Choroid plexus epithelial cell (primary cell): ENCODE data around the gene RAD23B.

Experiments used
- DNase-seq: peaks from one replicate; pipeline ENCODE4 v3.0.0-alpha.2; 2010; ENCODE audit warnings: low read depth
- H3K4me3 ChIP-seq: 2 replicates; pipeline ENCODE4 v1.5.1; 2011; ENCODE audit warnings: low read depth, mild to moderate bottlenecking, control low read depth, low read length, moderate library complexity
- CTCF ChIP-seq: conservative IDR thresholded peaks from 2 replicates; pipeline ENCODE4 v1.5.1; 2011; ENCODE audit warnings: low read depth, mild to moderate bottlenecking, control low read depth, inconsistent platforms, low read length, moderate library complexity

Gene RAD23B

DNA sequence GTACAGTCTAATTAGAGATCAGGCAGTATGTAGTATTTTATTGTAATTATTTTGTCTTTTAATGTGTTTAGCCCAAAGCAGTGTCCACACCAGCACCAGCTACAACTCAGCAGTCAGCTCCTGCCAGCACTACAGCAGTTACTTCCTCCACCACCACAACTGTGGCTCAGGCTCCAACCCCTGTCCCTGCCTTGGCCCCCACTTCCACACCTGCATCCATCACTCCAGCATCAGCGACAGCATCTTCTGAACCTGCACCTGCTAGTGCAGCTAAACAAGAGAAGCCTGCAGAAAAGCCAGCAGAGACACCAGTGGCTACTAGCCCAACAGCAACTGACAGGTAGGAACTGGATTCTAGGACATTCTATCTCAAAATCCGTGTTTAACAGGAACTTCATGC lies 23.2 kb downstream of the RAD23B start:
- H3K4me3 ChIP-seq, result no peak overlapping the region
- DNase-seq, result no peak
- no peak for TF ChIP-seq CTCF

- H3K4me3 ChIP-seq, result no peak overlapping the region
- no peak for TF ChIP-seq CTCF
- no peak for DNase-seq
Observed at GRCh38 chr9:107307331-107307730, 24.3 kb downstream of the RAD23B start.

- TF ChIP-seq CTCF, result no peak
- H3K4me3 ChIP-seq, result no peak overlapping the region
- DNase-seq, result no peak
Observed at GRCh38 chr9:107308461-107308860, 25.4 kb downstream of the RAD23B start.

DNA sequence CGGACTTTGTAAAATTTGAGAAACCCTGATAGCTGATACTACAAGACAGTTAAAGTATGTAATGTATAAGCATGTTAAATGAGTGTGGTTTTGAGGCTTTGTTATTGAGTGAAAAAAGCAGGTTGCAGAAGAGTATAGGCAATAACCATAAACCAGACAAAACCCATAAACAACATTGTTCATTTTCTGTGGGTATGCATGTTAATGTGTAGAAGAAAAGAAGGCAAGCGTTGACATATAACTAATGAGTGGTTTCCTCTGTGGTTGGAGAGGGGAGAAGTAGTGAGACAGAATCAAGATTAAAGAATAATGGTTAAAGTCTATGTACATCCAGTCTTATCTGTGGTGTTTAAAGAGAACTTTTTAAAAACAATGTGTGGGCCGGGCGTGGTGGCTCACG lies 26.2 kb downstream of the RAD23B start:
- no peak for TF ChIP-seq CTCF
- H3K4me3 ChIP-seq, result no peak overlapping the region
- no peak for DNase-seq

DNA sequence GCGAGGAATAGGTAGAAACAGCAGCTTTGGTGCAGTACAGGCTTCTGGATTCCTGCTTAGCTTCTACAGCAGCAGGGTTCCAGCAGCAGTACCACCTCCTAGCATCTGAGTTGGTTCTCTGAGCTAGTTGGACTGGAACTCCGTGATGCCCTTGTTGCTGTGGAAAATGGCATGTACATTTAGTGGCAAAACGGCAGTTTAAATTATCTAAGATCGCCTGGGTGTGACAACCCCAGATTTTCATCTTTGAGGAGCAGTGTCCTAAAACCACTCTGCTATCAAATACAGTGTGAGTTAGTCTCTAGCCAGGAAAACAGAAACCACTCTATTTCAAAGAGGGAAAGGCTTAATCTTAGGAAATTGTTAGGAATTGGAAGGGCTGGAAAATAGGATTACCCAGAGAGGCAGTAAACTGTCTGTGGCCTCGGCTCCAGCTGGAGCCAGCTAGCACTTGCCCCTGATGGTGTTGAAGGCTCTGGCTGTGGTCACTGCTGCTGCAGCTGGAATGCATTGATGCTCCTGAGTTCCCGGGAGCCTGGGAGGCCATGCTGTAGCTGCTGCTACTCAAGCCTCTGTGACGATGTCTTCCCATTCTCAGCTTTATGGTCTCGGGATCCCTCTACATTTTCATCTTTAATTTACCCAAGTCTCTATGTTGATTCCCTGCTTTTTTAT lies 29.4 kb downstream of the RAD23B start:
- no peak for TF ChIP-seq CTCF
- no peak overlapping the region for H3K4me3 ChIP-seq
- DNase-seq, result peak; percentile 73

- DNase-seq, result no peak
- H3K4me3 ChIP-seq, result no peak overlapping the region
- TF ChIP-seq CTCF, result no peak
Observed at GRCh38 chr9:107313555-107314096, 30.5 kb downstream of the RAD23B start.

DNA sequence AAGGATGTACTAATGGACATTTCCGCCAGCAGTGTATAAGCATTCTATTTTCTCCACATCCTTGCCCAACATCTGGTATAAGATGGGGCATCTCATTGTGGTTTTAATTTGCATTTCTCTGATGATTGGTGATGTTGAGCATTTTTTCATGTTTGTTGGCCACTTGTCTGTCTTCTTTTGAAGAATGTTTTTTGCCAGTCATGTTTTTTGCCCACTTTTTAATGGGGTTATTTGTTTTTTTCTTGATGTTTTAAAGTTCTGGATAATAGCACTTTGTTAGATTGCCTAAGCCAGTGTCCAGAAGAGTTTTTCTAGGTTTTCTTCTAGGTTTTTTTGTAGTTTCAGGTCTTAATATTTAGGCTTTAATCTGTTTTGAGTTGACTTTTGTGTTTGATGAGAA lies 31.7 kb downstream of the RAD23B start:
- H3K4me3 ChIP-seq, result no peak overlapping the region
- no peak for DNase-seq
- TF ChIP-seq CTCF, result no peak
